GM23338 (cell line): ENCODE data around the gene USP50. TPM values are rescaled to one million over a fixed set of nuclear protein-coding genes. Genes with fewer than 3 reads are reported as not detected.

Experiments used
- ATAC-seq: fragments of 200-7000 bp; cut with Tn5 transposase; 3 replicates; pipeline ENCODE4 v1.9.1; 2020
- DNase-seq: peaks from one replicate; pipeline ENCODE4 v3.0.0-alpha.2; 2015; ENCODE audit warnings: low spot score
- H2AFZ ChIP-seq: fragments of 200-600 bp; sonication (generic); 2 replicates; pipeline ENCODE4 v1.8.0; 2016; ENCODE audit warnings: antibody characterized with exemption, mild to moderate bottlenecking, moderate library complexity
- H3F3A ChIP-seq: fragments of 200-600 bp; sonication (generic); replicated peaks from 2 replicates; pipeline ENCODE4 v1.8.0; 2017; ENCODE audit warnings: antibody characterized with exemption, mixed run types, low read depth
- H3K27ac ChIP-seq: fragments of 200-600 bp; sonication (generic); 2 replicates; pipeline ENCODE4 v1.6.1; 2016; ENCODE audit warnings: low read depth
- H3K27me3 ChIP-seq: fragments of 200-600 bp; sonication (generic); 2 replicates; pipeline ENCODE4 v1.8.0; 2016; ENCODE audit warnings: mild to moderate bottlenecking, mixed run types, moderate library complexity; ENCODE audit not compliant: insufficient read depth
- H3K36me3 ChIP-seq: fragments of 200-600 bp; sonication (generic); 2 replicates; pipeline ENCODE4 v1.8.0; 2016; ENCODE audit warnings: mild to moderate bottlenecking; ENCODE audit not compliant: insufficient read depth
- H3K4me1 ChIP-seq: fragments of 200-600 bp; sonication (generic); 2 replicates; pipeline ENCODE4 v1.8.0; 2016; ENCODE audit warnings: mild to moderate bottlenecking, moderate library complexity; ENCODE audit not compliant: insufficient read depth
- H3K4me2 ChIP-seq: fragments of 200-600 bp; sonication (generic); 2 replicates; pipeline ENCODE4 v1.7.1; 2017; ENCODE audit warnings: mixed run types
- H3K4me3 ChIP-seq: fragments of 200-600 bp; sonication (generic); 2 replicates; pipeline ENCODE4 v1.6.1; 2016; ENCODE audit warnings: mixed run types
- H3K79me2 ChIP-seq: fragments of 200-600 bp; sonication (generic); replicated peaks from 2 replicates; pipeline ENCODE4 v1.8.0; 2017; ENCODE audit warnings: mild to moderate bottlenecking; ENCODE audit not compliant: insufficient read depth
- H3K9me2 ChIP-seq: fragments of 200-600 bp; sonication (generic); 2 replicates; pipeline ENCODE4 v1.8.0; 2017; ENCODE audit not compliant: insufficient read depth
- H4K20me1 ChIP-seq: fragments of 200-600 bp; sonication (generic); replicated peaks from 2 replicates; pipeline ENCODE4 v1.8.0; 2017; ENCODE audit warnings: mild to moderate bottlenecking; ENCODE audit not compliant: insufficient read depth
- H3K27ac Mint-ChIP-seq: 2 replicates; pipeline ENCODE4 v1.8.0; 2020; ENCODE audit warnings: inconsistent platforms, mild to moderate bottlenecking, moderate library complexity, mixed read lengths
- H3K27me3 Mint-ChIP-seq: 3 replicates; pipeline ENCODE4 v1.8.0; 2022; ENCODE audit warnings: low read depth, mild to moderate bottlenecking, moderate library complexity, mixed read lengths, inconsistent platforms; ENCODE audit not compliant: insufficient read depth, poor library complexity
- H3K36me3 Mint-ChIP-seq: 3 replicates; pipeline ENCODE4 v1.8.0; 2021; ENCODE audit warnings: low read depth, mild to moderate bottlenecking, inconsistent platforms, moderate library complexity, mixed read lengths
- H3K4me1 Mint-ChIP-seq: 3 replicates; pipeline ENCODE4 v1.8.0; 2020; ENCODE audit warnings: mild to moderate bottlenecking, inconsistent platforms, mixed read lengths
- H3K4me3 Mint-ChIP-seq: 3 replicates; pipeline ENCODE4 v1.8.0; 2021; ENCODE audit warnings: moderate library complexity, mild to moderate bottlenecking, inconsistent platforms, mixed read lengths
- H3K9me3 Mint-ChIP-seq: 3 replicates; pipeline ENCODE4 v1.8.0; 2020; ENCODE audit warnings: moderate library complexity, mild to moderate bottlenecking, inconsistent platforms, mixed read lengths
- CREB1 ChIP-seq: fragments of 250-450 bp; sonication (Bioruptor Pico); IDR thresholded peaks from 2 replicates; pipeline ENCODE4 v1.5.0; 2020; ENCODE audit warnings: low read depth, mild to moderate bottlenecking, moderate library complexity
- ETS1 ChIP-seq: IDR thresholded peaks from 2 replicates; pipeline ENCODE4 v1.6.1; 2016; ENCODE audit warnings: antibody characterized with exemption
- EZH2 ChIP-seq: fragments of 200-600 bp; sonication (generic); IDR thresholded peaks from one replicate; pipeline ENCODE4 v1.8.0; 2017; ENCODE audit warnings: antibody characterized with exemption, mild to moderate bottlenecking, low read depth; ENCODE audit not compliant: unreplicated experiment
- EZH2phosphoT487 ChIP-seq: fragments of 200-600 bp; sonication (generic); IDR thresholded peaks from one replicate; pipeline ENCODE4 v1.8.1; 2018; ENCODE audit warnings: antibody characterized with exemption; ENCODE audit not compliant: unreplicated experiment
- JUNB ChIP-seq: IDR thresholded peaks from one replicate; pipeline ENCODE4 v1.6.1; 2016; ENCODE audit warnings: antibody characterized with exemption; ENCODE audit not compliant: unreplicated experiment
- NANOG ChIP-seq: IDR thresholded peaks from 2 replicates; pipeline ENCODE4 v1.6.1; 2016; ENCODE audit warnings: antibody characterized with exemption, borderline replicate concordance
- POLR2AphosphoS5 ChIP-seq: IDR thresholded peaks from 2 replicates; pipeline ENCODE4 v1.6.1; 2016; ENCODE audit warnings: antibody characterized with exemption, low read depth
- STAT1 ChIP-seq: IDR thresholded peaks from one replicate; pipeline ENCODE4 v1.6.1; 2016; ENCODE audit warnings: antibody characterized with exemption; ENCODE audit not compliant: unreplicated experiment
- ZNF114 ChIP-seq: fragments of 250-450 bp; sonication (Bioruptor Pico); IDR thresholded peaks from 2 replicates; pipeline ENCODE4 v1.5.0; 2020; ENCODE audit warnings: mild to moderate bottlenecking, moderate library complexity
- ZNF462 ChIP-seq: fragments of 250-450 bp; sonication (Bioruptor Pico); IDR thresholded peaks from 2 replicates; pipeline ENCODE4 v1.5.0; 2020; ENCODE audit warnings: mild to moderate bottlenecking, moderate library complexity
- polyA plus RNA-seq: library from polyadenylated mRNA; unstranded; fragments of >200 nt; fragmentation: Nextera tagmentation; extraction: Ambion mirVana; gene quantifications from 2 replicates; pipeline ENCODE4 v1.2.1, GENCODE V29; 2016
- total RNA-seq: library from RNA; depleted of rRNA; stranded (reverse); fragments of >200 nt; shearing (Covaris generic); gene quantifications from 2 replicates; pipeline ENCODE4 v1.2.3, GENCODE V29; 2014

The USP50 gene
- total and polyA plus RNA-seq, 2 experiments from 2014 or later = 6.3 TPM; not detected in 1

- DNase-seq (no peak), ATAC-seq (no peak)
- TF ChIP-seq ZNF114 (CRISPR knock-in tag) (no peak), POLR2AphosphoS5 (no peak), ZNF462 (CRISPR knock-in tag) (no peak), CREB1 (no peak), STAT1 (no peak), NANOG (no peak), EZH2 (no peak), ETS1 (no peak), JUNB (no peak), EZH2phosphoT487 (no peak)
- Histone ChIP-seq H3K4me2 (no peak overlapping the region), H3K27me3 (no peaks in the 10 kb centered on the region), H3K4me1 (no peaks in the 10 kb centered on the region), H3F3A (no peaks in the 10 kb centered on the region), H4K20me1 (no peaks in the 10 kb centered on the region), H3K79me2 (no peaks in the 10 kb centered on the region), H3K9me2 (no peaks in the 10 kb centered on the region), H3K36me3 (peaks cover 21% of the 10 kb centered on the region; the same call in 1 of the 2 replicates), H3K4me3 (no peak overlapping the region), H2AFZ (no peak overlapping the region), H3K27ac (no peak overlapping the region)
- Mint-ChIP-seq H3K4me1 (no peaks in the 10 kb centered on the region), H3K9me3 (no peaks in the 10 kb centered on the region), H3K4me3 (no peak overlapping the region), H3K36me3 (peaks cover 40% of the 10 kb centered on the region), H3K27ac (no peak overlapping the region), H3K27me3 (no peaks in the 10 kb centered on the region)
These were observed 47.3 kb upstream of the USP50 start for GRCh38 chr15:50593761-50594160.
